Measurements from ENCODE around the gene MLEC. TPM values are rescaled to one million over a fixed set of nuclear protein-coding genes. Genes with fewer than 3 reads are reported as not detected.

Gene MLEC
- total and polyA plus RNA-seq, 9 of the 15 experiments (the other 6 are each of a cell fraction or from before 2014, with no cell fraction given) = 18.5 to 108 (median 57.8) TPM

DNA sequence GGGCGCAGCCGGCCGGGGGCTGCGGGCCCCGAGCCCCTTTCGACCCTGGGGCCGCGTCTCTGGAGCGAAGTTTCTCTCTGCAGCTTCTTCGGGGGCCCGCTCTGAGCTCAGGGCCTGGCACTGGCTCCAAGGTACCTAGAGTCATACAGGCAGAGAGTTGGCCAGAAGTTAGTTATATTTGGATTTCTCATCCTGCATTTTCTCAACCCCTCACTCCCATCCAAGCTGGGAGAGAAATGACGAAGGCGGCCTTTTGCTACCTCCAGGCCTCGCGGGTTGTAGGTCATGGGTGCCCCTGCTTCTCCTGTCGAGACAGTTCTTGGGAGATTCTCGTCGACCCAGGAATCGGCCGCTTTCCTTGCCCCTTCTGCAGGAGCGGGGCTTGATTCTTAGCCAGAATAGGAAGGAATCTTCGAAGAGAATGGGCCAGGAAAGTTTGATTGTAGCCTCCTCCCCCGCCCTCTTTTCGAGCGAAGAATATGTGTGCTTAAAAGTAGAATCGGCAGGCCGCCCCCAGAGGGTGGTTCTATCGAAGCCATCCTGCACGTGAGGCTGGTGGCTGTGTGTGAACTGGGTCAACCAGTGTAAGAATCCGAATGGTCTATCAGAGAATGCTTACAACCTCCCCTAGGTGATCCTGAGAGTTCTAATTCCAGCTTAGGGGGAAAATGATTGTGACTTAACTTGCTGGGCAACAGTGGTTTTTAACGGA, 785 bp downstream of the MLEC start (continued):
- TF ChIP-seq, protein P1, sequence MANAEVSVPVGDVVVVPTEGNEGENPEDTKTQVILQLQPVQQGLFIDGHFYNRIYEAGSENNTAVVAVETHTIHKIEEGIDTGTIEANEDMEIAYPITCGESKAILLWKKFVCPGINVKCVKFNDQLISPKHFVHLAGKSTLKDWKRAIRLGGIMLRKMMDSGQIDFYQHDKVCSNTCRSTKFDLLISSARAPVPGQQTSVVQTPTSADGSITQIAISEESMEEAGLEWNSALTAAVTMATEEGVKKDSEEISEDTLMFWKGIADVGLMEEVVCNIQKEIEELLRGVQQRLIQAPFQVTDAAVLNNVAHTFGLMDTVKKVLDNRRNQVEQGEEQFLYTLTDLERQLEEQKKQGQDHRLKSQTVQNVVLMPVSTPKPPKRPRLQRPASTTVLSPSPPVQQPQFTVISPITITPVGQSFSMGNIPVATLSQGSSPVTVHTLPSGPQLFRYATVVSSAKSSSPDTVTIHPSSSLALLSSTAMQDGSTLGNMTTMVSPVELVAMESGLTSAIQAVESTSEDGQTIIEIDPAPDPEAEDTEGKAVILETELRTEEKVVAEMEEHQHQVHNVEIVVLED (CRISPR knock-in tag; IDR thresholded peaks at IDR 0.05) = no peak
- TF ChIP-seq L3MBTL2 (IDR thresholded peaks at IDR 0.05) = peak; percentile 33; the same call in 1 of the 2 replicates
- TF ChIP-seq, protein P2, sequence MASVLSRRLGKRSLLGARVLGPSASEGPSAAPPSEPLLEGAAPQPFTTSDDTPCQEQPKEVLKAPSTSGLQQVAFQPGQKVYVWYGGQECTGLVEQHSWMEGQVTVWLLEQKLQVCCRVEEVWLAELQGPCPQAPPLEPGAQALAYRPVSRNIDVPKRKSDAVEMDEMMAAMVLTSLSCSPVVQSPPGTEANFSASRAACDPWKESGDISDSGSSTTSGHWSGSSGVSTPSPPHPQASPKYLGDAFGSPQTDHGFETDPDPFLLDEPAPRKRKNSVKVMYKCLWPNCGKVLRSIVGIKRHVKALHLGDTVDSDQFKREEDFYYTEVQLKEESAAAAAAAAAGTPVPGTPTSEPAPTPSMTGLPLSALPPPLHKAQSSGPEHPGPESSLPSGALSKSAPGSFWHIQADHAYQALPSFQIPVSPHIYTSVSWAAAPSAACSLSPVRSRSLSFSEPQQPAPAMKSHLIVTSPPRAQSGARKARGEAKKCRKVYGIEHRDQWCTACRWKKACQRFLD (CRISPR knock-in tag; IDR thresholded peaks at IDR 0.05) = 0 out of 2 replicates have a peak, but pooled peaks have one; percentile 79
- TF ChIP-seq MYBL2 (IDR thresholded peaks at IDR 0.05; ENCODE audit: low read depth) = no peak
- TF ChIP-seq MYBL2 (CRISPR knock-in tag; IDR thresholded peaks at IDR 0.05; ENCODE audit: borderline replicate concordance) = no peak
- TF ChIP-seq MCM3 (IDR thresholded peaks at IDR 0.05) = no peak
- no peak for TF ChIP-seq ILF3 (IDR thresholded peaks at IDR 0.05; ENCODE audit: borderline replicate concordance)
- TF ChIP-seq ZKSCAN1 (IDR thresholded peaks at IDR 0.05; ENCODE audit: low read depth, low read length) = no peak
- TF ChIP-seq EP400 (IDR thresholded peaks at IDR 0.05) = no peak
- no peak for TF ChIP-seq ZFP1 (CRISPR knock-in tag; IDR thresholded peaks at IDR 0.05)
